Hematopoietic multipotent progenitor cell treated with erythropoietin and hydrocortisone succinate and interleukin-3 and kit ligand, for 8 days (in vitro differentiated cells): ENCODE data around the gene LRP6.

Source experiments
- DNase-seq: peaks from one replicate; pipeline ENCODE4 v3.0.0-alpha.2; 2015

LRP6 gene

GRCh38 chr12:12108441-12109058, 158.3 kb downstream of the LRP6 start:
- DNase-seq: no peak

DNA sequence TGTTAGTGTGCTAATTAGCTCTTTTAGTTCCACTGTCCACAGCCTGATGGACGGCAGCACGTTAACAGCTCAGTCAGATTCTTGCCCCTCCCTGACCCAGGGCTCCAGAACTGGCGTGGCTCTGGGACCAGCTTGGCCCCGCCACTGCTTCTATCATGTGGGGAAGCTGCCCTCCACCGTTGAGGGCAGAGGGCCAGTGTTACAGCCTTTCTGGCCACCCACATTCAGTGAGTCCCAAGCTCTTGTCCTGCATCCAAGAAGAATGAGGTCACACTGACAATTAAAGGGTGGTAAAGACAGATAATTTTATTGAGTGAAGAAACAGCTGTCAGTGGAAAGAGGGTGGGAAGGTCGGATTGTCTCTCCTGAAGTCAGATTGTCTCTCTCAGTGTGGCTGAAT, 159.2 kb downstream of the LRP6 start:
- no peak for DNase-seq

- DNase-seq: no peak
Measured at GRCh38 chr12:12099102-12099501, 167.7 kb downstream of the LRP6 start.

GRCh38 chr12:12098691-12099015, 168.2 kb downstream of the LRP6 start:
- DNase-seq: no peak

DNA sequence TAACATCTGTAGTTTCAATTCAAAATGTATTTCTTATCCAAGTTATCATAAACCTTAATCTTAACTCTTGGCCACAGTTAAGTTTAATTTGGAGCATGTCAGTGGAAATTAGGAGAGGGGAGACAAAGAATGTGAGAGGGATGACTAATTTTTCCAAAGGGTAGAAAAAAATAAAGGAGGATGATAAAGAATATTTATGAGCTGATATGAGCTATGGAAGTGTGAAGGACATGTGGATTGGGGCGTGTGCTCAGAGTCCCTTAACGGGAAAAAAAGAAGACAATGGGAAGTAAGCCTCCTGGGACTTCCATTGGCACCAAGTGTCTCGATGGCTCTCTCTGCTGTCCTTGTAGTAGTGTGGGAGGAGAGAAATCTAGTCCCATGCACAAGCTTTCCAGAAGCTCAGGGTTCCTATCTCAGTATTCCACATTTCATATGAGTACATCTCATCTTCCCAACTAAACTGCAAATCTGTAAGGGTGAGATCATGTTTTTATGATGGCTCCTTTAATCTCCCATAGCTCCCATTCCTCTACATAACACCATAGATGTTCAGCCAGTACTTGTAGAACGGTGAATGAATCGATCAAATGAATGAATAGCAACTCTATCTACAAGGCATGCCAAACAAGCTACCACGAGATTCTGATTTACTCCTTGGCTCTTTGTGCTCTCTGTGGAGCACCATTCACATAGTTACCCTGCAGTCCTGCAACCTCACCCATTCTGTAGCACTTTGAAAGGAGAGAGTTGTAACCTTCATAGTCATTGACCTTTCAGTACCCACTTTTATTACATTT, 168.8 kb downstream of the LRP6 start:
- DNase-seq: no peak

DNA sequence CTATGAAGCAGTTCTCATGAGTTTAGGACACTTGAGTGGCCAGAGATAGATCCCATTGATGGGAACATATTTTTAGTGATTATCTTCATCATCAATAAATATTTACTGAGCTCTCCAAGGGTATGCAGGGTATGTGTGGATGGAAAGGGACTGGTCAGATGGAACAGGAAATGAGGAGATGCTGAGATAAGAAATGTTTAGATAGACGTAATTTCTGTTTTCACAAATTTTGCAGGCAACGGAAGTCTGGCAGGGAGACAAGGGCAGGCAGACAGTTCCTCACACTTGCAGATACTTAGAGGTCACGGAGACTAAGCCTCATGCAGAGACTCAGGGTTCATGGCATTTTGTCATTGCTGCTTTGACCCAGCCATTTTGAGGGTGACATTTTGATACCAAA, 171.8 kb downstream of the LRP6 start:
- no peak for DNase-seq

DNA sequence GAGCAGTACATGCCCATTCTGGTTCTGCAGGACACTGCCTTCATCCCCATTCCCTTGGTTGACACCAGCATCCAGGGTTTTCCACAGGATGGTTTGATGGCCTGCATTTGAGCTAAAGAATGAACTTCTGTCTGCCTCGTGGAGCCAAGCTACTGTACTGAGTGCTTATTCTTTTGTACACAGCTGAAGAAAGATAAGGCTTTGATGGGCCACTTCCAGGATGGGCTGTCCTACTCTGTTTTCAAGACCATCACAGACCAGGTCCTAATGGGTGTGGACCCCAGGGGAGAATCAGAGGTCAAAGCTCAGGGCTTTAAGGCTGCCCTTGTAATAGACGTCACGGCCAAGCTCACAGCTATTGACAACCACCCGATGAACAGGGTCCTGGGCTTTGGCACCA, 172.4 kb downstream of the LRP6 start:
- DNase-seq: no peak

GRCh38 chr12:12091977-12092663, 174.7 kb downstream of the LRP6 start:
- DNase-seq: no peak

DNA sequence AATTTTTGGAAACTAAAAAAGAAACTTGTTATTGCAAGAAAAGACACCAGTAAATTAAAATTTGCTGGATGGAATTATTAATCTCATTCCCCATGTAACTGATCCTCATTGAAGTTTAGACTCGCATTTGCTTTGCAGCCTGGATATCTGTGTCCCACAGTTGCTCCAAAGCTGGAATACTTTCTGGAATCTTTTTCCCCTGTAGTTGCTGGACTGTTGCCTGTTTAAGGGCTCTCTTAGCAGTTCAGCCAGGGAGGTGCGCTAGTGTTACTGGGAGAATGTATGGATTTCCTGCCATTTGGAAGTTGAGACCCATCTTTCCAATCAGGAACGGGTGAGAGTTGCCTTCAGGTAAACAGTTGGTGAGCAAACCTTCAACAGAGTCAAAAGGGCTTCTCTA, 175.8 kb downstream of the LRP6 start:
- DNase-seq: no peak

- DNase-seq: no peak
Measured at GRCh38 chr12:12088761-12089160, 178.1 kb downstream of the LRP6 start.

GRCh38 chr12:12088147-12088546, 178.7 kb downstream of the LRP6 start:
- no peak for DNase-seq

DNA sequence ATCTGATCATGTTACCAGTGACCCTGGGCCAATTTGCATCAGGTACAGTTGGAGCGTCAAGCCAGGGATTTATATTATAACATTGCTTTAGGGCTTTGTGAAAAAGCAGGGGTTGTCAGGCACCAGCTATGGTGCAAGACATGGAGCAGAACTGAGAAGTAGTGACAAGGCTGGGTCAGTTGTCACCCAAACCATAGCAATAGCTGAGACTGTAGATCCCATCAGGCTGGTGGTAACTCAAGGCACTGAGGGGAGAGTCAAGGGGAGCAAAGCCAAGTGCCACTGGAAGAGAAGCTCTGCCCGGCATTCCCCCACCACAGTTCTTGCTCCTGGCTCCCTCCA, 179.2 kb downstream of the LRP6 start:
- DNase-seq: no peak

GRCh38 chr12:12086973-12087692, 179.7 kb downstream of the LRP6 start:
- DNase-seq: no peak

- no peak for DNase-seq
Measured at GRCh38 chr12:12086362-12086761, 180.5 kb downstream of the LRP6 start.

- DNase-seq: no peak
Measured at GRCh38 chr12:12083688-12084087, 183.2 kb downstream of the LRP6 start.

DNA sequence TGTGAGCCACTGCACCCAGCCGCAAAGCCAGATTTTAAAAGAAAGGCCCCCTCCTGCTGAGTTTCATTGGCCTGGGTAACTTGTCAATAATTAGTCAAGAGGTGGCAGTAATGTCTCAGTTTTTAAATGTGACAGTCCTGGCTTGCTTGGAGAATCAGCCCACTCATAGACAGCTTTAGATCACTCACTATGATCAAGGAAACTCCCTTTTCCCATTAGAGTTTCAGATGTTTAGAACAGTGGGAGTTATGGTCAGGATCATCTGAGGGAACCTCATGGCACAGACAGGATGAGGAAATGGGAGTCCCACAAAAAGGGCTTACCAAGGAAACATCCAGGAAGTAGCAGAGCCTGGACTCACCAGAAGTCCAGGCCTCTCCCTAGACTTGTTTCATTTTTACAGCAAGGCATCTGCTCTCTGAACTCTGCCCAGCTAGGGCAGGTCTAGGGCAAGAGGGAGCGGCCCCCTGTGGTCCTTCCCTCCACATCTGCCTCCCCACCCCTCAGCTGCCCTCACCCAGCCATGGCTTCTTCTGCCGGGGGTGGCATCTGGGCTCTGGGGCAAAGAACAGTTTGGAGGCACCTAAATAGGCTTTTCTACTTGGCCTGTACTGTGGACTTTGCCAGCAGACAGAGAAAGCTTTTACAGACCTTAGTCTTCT, 184.9 kb downstream of the LRP6 start:
- peak; percentile 72 for DNase-seq

DNA sequence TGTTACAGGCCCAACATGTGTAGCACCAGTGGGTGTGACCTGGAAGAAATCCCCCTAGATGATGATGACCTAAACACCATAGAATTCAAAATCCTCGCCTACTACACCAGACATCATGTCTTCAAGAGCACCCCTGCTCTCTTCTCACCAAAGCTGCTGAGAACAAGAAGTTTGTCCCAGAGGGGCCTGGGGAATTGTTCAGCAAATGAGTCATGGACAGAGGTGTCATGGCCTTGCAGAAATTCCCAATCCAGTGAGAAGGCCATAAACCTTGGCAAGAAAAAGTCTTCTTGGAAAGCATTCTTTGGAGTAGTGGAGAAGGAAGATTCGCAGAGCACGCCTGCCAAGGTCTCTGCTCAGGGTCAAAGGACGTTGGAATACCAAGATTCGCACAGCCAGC, 187.6 kb downstream of the LRP6 start:
- no peak for DNase-seq

DNA sequence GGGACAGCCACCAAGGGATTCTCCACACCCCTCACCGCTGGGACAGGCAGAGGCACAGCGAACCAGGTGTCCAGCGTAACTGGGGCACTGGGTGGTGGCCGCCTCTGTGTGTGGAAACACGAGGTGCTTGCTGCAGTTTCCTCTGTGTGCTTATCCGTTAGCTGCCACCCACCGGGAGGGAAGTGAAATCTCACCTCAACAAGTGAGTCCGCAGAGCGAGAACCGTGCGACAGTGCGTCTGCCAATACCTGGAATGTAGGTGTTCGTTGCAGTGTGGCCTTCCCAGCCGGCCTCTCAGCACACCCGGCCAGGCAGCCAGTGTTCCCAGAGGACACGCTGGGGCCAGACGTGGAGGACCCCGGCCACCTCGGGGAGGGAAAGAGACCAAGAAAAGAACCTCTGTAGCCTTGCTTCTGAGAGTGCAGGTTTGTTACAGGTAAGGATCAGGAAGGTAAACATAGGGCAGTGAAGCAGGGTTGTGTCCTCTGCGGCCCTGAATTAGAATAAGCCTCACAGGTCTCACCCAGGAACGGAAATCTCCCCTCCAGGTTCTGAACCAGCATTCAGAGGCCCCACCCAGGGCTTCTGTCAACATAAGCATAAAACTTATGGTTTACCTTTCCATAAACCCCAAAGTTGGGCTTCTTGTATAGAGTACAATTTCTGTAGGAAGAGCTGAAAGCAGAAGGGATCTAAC, 194.6 kb downstream of the LRP6 start:
- DNase-seq: no peak

DNA sequence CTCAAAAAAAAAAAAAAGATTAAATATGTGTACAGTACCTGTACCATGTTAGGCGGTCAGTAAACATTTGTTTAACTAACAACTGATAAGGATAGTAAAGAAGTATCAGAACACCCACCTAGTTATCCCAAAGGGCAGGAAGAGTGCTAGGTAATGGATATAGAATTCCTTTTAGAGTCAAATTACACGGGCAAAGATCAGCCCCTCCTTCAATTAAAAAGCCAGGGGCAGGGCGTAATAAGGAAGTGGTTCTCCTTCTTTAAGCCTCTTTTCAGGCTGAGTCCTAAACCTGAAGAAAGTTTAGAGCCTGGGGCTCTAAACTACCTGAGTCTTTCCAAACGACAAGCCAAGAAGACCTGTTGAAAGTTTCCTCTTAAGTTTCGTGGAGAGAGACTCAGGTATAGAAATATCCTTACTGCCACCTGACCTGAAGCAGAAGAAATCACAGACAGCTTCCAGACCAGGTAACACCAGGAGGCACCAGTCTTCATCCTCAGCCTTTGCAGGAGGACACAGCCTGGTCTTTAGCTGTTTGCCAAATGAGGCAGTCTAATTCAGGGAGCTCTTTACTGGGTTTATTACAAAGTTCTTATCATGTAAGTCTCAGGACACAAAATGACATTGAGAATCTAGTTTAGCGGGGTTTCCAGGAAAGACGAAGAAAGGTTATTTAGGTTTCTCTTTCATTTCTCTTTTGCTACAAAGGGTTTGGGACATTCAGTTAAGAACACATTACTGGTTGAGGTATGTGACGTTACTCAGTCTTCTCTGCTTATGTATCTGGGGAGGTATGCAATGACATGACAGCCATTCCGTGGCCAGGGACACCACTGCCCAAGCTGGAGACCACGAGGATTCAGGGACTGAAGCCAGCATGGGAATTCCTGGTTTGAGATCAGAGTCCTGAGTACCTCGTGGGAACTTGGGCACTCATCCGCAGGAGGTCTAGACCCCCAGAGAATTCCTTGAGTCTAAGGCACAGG, 195.9 kb downstream of the LRP6 start, which contains the start of gene BCL2L14:
Gene BCL2L14, plus strand, starts transcription at position 266 of the 983 bp plus-strand sequence. CDS start 8,367 bp downstream, outside the sequence.
- DNase-seq: no peak

- no peak for DNase-seq
Measured at GRCh38 chr12:12069821-12070548, 196.9 kb downstream of the LRP6 start.
